Measurements from ENCODE around the gene CHL1. TPM values are rescaled to one million over a fixed set of nuclear protein-coding genes. Genes with fewer than 3 reads are reported as not detected.

Gene CHL1
- not detected for total RNA-seq

DNA sequence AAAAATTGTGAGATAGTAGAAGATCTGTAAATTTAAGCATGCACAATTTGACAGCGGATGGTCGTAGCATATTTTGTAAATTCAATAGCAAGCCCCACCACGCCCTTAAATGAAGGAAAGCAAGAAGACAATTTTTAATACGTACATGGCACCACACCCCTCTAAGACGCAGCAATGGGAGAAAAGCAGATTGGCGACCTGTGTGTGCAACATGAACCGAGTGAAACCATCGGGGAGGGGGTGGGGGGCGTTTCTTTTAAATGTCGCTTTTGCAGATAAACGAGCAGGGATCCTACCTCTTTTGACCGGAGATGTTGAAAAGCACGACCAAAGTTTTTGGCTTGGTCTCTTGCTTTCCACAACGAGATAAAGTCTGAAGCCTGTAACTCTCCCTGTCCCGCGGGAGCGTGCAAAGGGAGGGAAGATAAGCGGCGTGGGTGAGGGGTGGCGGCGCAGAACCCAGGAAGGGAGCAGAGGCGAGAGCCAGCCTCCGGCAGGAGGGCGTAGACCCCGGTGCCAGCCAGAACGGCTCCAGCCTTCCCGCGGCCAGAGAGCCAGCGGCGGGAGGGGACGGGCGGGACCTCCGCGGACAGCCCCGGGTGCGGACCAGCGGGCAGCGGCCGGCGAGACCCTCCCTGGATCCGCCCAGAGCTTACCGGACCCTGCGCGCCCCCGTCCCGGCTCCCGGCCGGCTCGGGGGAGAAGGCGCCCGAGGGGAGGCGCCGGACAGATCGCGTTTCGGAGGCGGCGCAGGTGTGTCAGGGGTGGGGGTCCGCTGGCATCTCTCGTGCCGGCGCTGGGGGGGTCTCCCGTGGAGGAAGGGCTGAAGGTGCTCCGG, at the start of gene CHL1:
Gene CHL1 (plus strand): TSS at position 453 of the 838 bp plus-strand sequence. CDS start 123,014 bp downstream, outside the sequence.
- Mint-ChIP-seq H3K9me3 (ENCODE audit: low read depth) (no peaks in the 10 kb centered on the region), H3K27me3 (peaks cover 25% of the 10 kb centered on the region), H3K27ac (no peak within 1 kb of the TSS), H3K36me3 (ENCODE audit: low read depth) (no peaks in the 10 kb centered on the region), H3K4me1 (peaks cover 5% of the 10 kb centered on the region), H3K4me3 (no peak within 1 kb of the TSS)
- POLR2A ChIA-PET, result no interaction called here
- CTCF ChIA-PET, result no interaction called here
- intact Hi-C loops (cut with DNase I, micrococcal nuclease), result no loop called here
- DNase-seq, result no peak
- no peak for ATAC-seq

DNA sequence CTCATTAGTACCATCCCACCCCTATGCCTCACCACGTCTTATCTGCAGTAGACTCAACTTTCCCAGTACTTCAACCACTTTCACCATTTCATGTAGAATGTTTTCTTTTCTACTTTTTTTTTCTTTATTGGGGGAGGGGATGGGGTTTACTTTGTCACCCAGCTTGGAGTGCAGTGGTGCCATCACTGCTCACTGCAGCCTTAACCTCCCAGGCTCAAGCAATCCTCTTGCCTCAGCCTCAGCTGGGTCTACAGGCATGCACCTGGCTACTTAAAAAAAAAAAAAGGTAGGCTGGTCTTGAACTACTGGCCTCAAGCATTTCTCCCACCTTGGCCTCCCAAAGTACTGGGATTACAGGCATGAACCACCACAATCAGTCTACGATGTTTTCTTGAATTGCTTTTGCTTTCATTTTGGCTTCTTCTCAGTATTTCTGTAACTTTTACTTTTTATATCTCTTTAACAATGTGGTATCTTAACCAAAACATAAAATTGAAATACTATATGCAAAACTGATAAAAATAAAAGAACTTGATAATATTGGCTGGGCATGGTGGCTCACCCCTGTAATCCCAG, 44.9 kb upstream of the CHL1 start:
- ATAC-seq, result no peak
- Mint-ChIP-seq H3K27ac (no peak overlapping the region), H3K4me3 (no peak overlapping the region), H3K9me3 (ENCODE audit: low read depth) (no peaks in the 10 kb centered on the region), H3K27me3 (peaks cover 4% of the 10 kb centered on the region), H3K4me1 (no peaks in the 10 kb centered on the region), H3K36me3 (ENCODE audit: low read depth) (no peaks in the 10 kb centered on the region)
- DNase-seq, result no peak
- ChIA-PET CTCF (no interaction called here), POLR2A (no interaction called here)
- intact Hi-C loops (cut with DNase I, micrococcal nuclease), result no loop called here

DNA sequence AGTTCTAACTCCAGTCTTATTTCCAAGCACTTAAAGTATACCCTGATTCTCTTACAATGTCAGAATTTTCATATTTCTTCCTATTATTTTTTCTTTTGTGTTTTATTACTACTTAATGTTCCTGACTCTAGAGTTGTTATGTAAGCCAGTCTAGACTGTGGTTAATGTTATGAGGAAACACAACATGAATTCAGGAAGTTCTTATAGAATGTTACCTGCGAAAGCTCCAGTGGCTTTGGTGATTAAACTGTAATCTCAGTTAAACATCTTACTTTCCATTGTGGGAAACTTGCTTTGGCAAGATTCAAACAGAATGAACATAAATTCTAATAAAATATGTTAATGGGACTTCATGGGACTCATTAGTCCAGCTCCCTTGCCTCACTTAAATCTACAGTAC, 36.6 kb upstream of the CHL1 start:
- DNase-seq, result no peak
- H3K27ac Mint-ChIP-seq, result no peak overlapping the region
- H3K27me3 Mint-ChIP-seq, result peaks cover 2% of the 10 kb centered on the region
- no peaks in the 10 kb centered on the region for H3K4me1 Mint-ChIP-seq
- no peaks in the 10 kb centered on the region for H3K36me3 Mint-ChIP-seq (ENCODE audit: low read depth)
- H3K4me3 Mint-ChIP-seq, result no peak overlapping the region
- no peaks in the 10 kb centered on the region for H3K9me3 Mint-ChIP-seq (ENCODE audit: low read depth)
- POLR2A ChIA-PET, result no interaction called here
- no peak for ATAC-seq
- CTCF ChIA-PET, result no interaction called here
- intact Hi-C loops (cut with DNase I, micrococcal nuclease), result no loop called here

- ChIA-PET POLR2A (interaction anchor here (0.6 kb wide), 1 partner anchor 129 kb away, joined by 6 read pairs; no protein-coding TSS in a partner anchor), CTCF (no interaction called here)
- Mint-ChIP-seq H3K4me1 (no peaks in the 10 kb centered on the region), H3K4me3 (no peak overlapping the region), H3K9me3 (ENCODE audit: low read depth) (no peaks in the 10 kb centered on the region), H3K27ac (no peak overlapping the region), H3K36me3 (ENCODE audit: low read depth) (no peaks in the 10 kb centered on the region), H3K27me3 (no peaks in the 10 kb centered on the region)
- DNase-seq (no peak), ATAC-seq (no peak)
- intact Hi-C loops (cut with DNase I, micrococcal nuclease), result no loop called here
These were observed 30.5 kb upstream of the CHL1 start for GRCh38 chr3:166071-166470.

- DNase-seq (no peak), ATAC-seq (no peak)
- Mint-ChIP-seq H3K27me3 (no peaks in the 10 kb centered on the region), H3K36me3 (ENCODE audit: low read depth) (no peaks in the 10 kb centered on the region), H3K27ac (no peak overlapping the region), H3K4me1 (no peaks in the 10 kb centered on the region), H3K4me3 (no peak overlapping the region), H3K9me3 (ENCODE audit: low read depth) (no peaks in the 10 kb centered on the region)
- ChIA-PET POLR2A (no interaction called here), CTCF (no interaction called here)
- intact Hi-C loops (cut with DNase I, micrococcal nuclease), result no loop called here
These were observed 29.8 kb upstream of the CHL1 start for GRCh38 chr3:166799-167198.

DNA sequence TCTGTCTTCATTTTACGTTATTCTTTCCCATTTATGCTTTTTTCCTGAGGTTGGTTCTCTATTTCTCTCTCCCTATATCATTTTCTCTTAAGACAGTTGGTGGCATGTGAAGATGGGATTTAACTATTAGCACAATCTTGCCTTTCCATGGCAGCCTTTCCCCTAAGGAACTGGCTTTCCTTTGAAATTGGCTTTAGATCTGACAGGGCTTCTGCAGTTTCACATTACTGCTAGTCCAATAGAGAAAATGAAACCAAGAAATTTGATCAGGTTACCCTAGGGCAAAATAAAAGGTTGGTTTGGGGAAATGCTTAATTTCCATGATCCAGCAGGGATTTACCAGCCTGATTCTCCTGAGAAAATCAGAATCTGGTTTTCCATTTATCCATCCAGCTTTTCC, 22.7 kb upstream of the CHL1 start:
- ChIA-PET CTCF (no interaction called here), POLR2A (no interaction called here)
- Mint-ChIP-seq H3K9me3 (ENCODE audit: low read depth) (no peaks in the 10 kb centered on the region), H3K36me3 (ENCODE audit: low read depth) (no peaks in the 10 kb centered on the region), H3K4me1 (no peaks in the 10 kb centered on the region), H3K27me3 (peaks cover 5% of the 10 kb centered on the region), H3K27ac (no peak overlapping the region), H3K4me3 (no peak overlapping the region)
- ATAC-seq, result no peak
- intact Hi-C loops (cut with DNase I, micrococcal nuclease), result no loop called here
- DNase-seq, result no peak

GRCh38 chr3:184976-185375, 11.6 kb upstream of the CHL1 start:
- ChIA-PET POLR2A (no interaction called here), CTCF (interaction anchor here (1.4 kb wide), 1 partner anchor 10 kb away, joined by 3 read pairs; no protein-coding TSS in a partner anchor)
- DNase-seq (no peak), ATAC-seq (no peak)
- Mint-ChIP-seq H3K27ac (no peak overlapping the region), H3K36me3 (ENCODE audit: low read depth) (no peaks in the 10 kb centered on the region), H3K4me3 (no peak overlapping the region), H3K4me1 (no peaks in the 10 kb centered on the region), H3K27me3 (no peaks in the 10 kb centered on the region), H3K9me3 (ENCODE audit: low read depth) (no peaks in the 10 kb centered on the region)
- intact Hi-C loops (cut with DNase I, micrococcal nuclease), result loop anchor here in 1 of 2 experiments (1.0 kb wide), 1 partner anchor 8 kb away; no protein-coding TSS in a partner anchor

DNA sequence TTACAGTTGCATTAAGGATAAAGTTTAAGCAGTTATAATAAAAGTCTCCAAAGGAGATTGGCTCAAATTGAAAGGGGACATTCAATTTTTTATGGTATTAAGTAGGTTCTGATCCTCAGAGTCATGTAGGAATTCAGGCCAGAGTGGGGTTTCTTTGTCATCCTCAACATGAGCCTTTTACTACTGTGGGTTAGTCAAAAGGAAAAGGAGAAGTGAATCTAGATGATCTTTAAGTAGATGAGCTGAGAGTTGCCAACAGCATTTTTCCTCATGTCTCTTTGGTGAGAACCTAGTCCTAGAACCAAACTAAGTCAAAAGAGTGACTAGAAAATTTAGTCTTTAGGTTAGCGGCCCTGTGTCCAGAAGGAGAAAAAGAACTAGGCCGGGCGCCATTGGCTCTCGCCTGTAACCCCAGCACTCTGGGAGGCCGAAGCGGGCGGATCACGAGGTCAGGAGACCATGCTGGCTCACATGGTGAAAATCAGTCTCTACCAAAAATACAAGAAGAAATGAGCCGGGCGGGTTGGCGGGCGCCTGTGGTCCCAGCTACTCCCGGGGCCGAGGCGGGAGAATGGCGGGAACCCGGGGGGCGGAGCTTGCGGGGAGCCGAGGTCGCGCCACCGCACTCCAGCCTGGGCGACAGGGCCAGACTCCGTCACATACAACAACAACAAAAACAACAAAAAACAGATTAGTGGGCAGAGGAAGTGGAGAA, 4.2 kb upstream of the CHL1 start:
- no peak for ATAC-seq
- CTCF ChIA-PET, result no interaction called here

GRCh38 chr3:194001-194400, 2.6 kb upstream of the CHL1 start:
- POLR2A ChIA-PET, result no interaction called here
- CTCF ChIA-PET, result no interaction called here

More for the DNA sequence above, 4.2 kb upstream of the CHL1 start:
- Mint-ChIP-seq H3K4me1 (peaks cover 5% of the 10 kb centered on the region), H3K9me3 (ENCODE audit: low read depth) (no peaks in the 10 kb centered on the region), H3K4me3 (no peak overlapping the region), H3K36me3 (ENCODE audit: low read depth) (no peaks in the 10 kb centered on the region), H3K27ac (no peak overlapping the region), H3K27me3 (peaks cover 20% of the 10 kb centered on the region)
- intact Hi-C loops (cut with DNase I, micrococcal nuclease), result no loop called here
- DNase-seq, result no peak
- POLR2A ChIA-PET, result no interaction called here

DNA sequence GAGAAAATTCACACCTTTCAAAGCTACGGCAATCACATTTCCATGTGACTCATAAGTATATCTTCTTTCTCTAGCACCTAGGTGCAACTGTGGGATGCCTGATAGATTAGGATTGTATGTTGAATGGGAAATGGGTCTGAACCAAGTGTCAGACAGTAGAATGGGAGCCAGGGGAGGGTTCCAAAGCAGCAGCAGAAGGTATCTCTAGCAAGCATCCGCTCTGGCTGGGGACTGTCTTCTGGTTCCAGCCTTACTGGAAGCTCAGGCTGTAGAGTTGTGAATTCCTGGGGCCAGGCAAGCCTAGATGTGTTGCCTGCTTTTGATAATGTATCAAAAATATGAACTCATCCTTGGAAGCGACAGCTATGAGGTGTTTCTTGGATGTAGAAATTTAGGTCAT, 2.1 kb upstream of the CHL1 start:
- no peak for ATAC-seq
- Mint-ChIP-seq H3K36me3 (ENCODE audit: low read depth) (no peaks in the 10 kb centered on the region), H3K27ac (no peak overlapping the region), H3K4me1 (peaks cover 5% of the 10 kb centered on the region), H3K9me3 (ENCODE audit: low read depth) (no peaks in the 10 kb centered on the region), H3K27me3 (peaks cover 25% of the 10 kb centered on the region), H3K4me3 (no peak overlapping the region)
- ChIA-PET CTCF (interaction anchor here (1.3 kb wide), 1 partner anchor 10 kb away, joined by 3 read pairs; no protein-coding TSS in a partner anchor), POLR2A (no interaction called here)
- DNase-seq, result no peak
- intact Hi-C loops (cut with DNase I, micrococcal nuclease), result loop anchor here in 1 of 2 experiments (1.0 kb wide), 1 partner anchor 8 kb away; no protein-coding TSS in a partner anchor

More at GRCh38 chr3:194001-194400, 2.6 kb upstream of the CHL1 start:
- Mint-ChIP-seq H3K4me3 (no peak overlapping the region), H3K4me1 (peaks cover 5% of the 10 kb centered on the region), H3K27me3 (peaks cover 22% of the 10 kb centered on the region), H3K27ac (no peak overlapping the region), H3K36me3 (ENCODE audit: low read depth) (no peaks in the 10 kb centered on the region), H3K9me3 (ENCODE audit: low read depth) (no peaks in the 10 kb centered on the region)
- intact Hi-C loops (cut with DNase I, micrococcal nuclease), result loop anchor here in 1 of 2 experiments (1.0 kb wide), 1 partner anchor 8 kb away; no protein-coding TSS in a partner anchor
- DNase-seq (no peak), ATAC-seq (no peak)

DNA sequence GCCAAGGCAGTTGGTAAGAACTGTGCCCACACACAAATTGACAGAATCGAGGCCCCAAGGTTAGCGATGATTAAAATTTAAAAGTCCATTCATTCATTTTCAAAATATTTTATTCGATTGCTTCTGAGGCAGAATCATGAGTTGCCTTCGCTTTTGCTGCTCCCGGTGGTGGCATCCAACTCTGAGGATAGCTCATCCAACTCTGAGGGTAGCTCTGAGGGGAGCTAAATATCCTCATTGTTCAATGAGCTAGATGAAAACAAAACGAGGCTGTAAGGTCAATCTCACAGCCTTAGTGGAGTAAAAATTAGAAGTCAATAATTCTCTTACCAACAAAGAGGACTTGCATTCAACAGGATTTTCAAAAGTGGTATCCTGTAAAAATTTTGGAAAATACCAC, 897 bp upstream of the CHL1 start:
- ATAC-seq, result no peak
- Mint-ChIP-seq H3K36me3 (ENCODE audit: low read depth) (no peaks in the 10 kb centered on the region), H3K4me3 (no peak overlapping the region), H3K27ac (no peak overlapping the region), H3K9me3 (ENCODE audit: low read depth) (no peaks in the 10 kb centered on the region), H3K27me3 (peaks cover 25% of the 10 kb centered on the region), H3K4me1 (peaks cover 5% of the 10 kb centered on the region)
- POLR2A ChIA-PET, result no interaction called here
- CTCF ChIA-PET, result interaction anchor here (1.3 kb wide), 1 partner anchor 11 kb away, joined by 3 read pairs; no protein-coding TSS in a partner anchor
- no peak for DNase-seq
- intact Hi-C loops (cut with DNase I, micrococcal nuclease), result no loop called here
